CD4-positive, alpha-beta T cell (primary cell): ENCODE measurements around the gene RAB31. TPM values are rescaled to one million over a fixed set of nuclear protein-coding genes. Genes with fewer than 3 reads are reported as not detected.

ENCODE experiments used
- ATAC-seq: fragments of 200-7000 bp; cut with Tn5 transposase; one replicate; pipeline ENCODE4 v1.10.0; 2022; ENCODE audit warnings: mild to moderate bottlenecking; ENCODE audit not compliant: poor library complexity
- CTCF ChIA-PET: fragments of 350-600 bp; sonication (Branson Sonifier 250); formaldehyde crosslinking; loops from one replicate; lab custom pipeline; 2021; ENCODE audit warnings: antibody characterized with exemption, inconsistent platforms; lab: Charles Lee
- POLR2A ChIA-PET: fragments of 350-600 bp; sonication (Branson Sonifier 250); formaldehyde crosslinking; loops from one replicate; lab custom pipeline; 2021; ENCODE audit warnings: antibody characterized with exemption, inconsistent platforms; lab: Charles Lee
- DNase-seq, 14 experiments: peaks; one replicate each; pipeline ENCODE4 v3.0.0-alpha.2; 2013 to 2020; ENCODE audit warnings: mixed read lengths in 2 of 14
- H3K27ac ChIP-seq, 2 donors: one replicate each; pipeline versions ENCODE4 v1.5.1 to v1.7.0; 2013; ENCODE audit warnings: low read length in 2 of 2, low read depth in 1 of 2, mild to moderate bottlenecking in 1 of 2
- H3K27me3 ChIP-seq, 2 experiments: 1 replicate in 1 of 2; 2 replicates in 1 of 2; pipeline versions ENCODE4 v1.6.1 to v1.7.0; 2013; ENCODE audit warnings: low read length in 2 of 2, control low read depth in 1 of 2, mild to moderate bottlenecking in 1 of 2, moderate library complexity in 1 of 2; ENCODE audit not compliant: insufficient read depth in 2 of 2, control insufficient read depth in 1 of 2
- H3K36me3 ChIP-seq: one replicate; pipeline ENCODE4 v1.6.1; 2013; ENCODE audit warnings: low read length, control low read depth; ENCODE audit not compliant: insufficient read depth
- H3K4me1 ChIP-seq: one replicate; pipeline ENCODE4 v1.6.1; 2013; ENCODE audit warnings: low read length, control low read depth; ENCODE audit not compliant: insufficient read depth
- H3K4me3 ChIP-seq: one replicate; pipeline ENCODE4 v1.5.1; 2013; ENCODE audit warnings: mild to moderate bottlenecking, low read length, moderate library complexity
- H3K9me3 ChIP-seq, 2 experiments: 1 replicate in 1 of 2; 2 replicates in 1 of 2; pipeline versions ENCODE4 v1.6.1 to v1.7.0; 2013; ENCODE audit warnings: low read length in 2 of 2, mild to moderate bottlenecking in 2 of 2, control low read depth in 1 of 2, moderate library complexity in 1 of 2; ENCODE audit not compliant: control insufficient read depth in 1 of 2, insufficient read depth in 1 of 2
- H3K27ac Mint-ChIP-seq: one replicate; pipeline ENCODE4 v1.8.0; 2020; ENCODE audit warnings: mixed read lengths
- H3K27me3 Mint-ChIP-seq: one replicate; pipeline ENCODE4 v1.8.0; 2021; ENCODE audit warnings: mixed read lengths
- H3K36me3 Mint-ChIP-seq: one replicate; pipeline ENCODE4 v1.8.0; 2021; ENCODE audit warnings: low read depth, mixed read lengths
- H3K4me1 Mint-ChIP-seq: one replicate; pipeline ENCODE4 v1.8.0; 2021; ENCODE audit warnings: low read depth, mixed read lengths
- H3K4me3 Mint-ChIP-seq: one replicate; pipeline ENCODE4 v1.8.0; 2020; ENCODE audit warnings: mild to moderate bottlenecking, mixed read lengths
- H3K9me3 Mint-ChIP-seq: one replicate; pipeline ENCODE4 v1.8.0; 2020; ENCODE audit warnings: mixed read lengths
- CTCF ChIP-seq: fragments of 200-600 bp; IDR thresholded peaks from one replicate; pipeline ENCODE4 v1.8.0; 2022; ENCODE audit warnings: antibody characterized with exemption, mild to moderate bottlenecking
- intact Hi-C, 2 experiments: fragments of 100-400 bp; cut with DNase I in 1 of 2; cut with micrococcal nuclease in 1 of 2; formaldehyde crosslinking; loops; one replicate each; pipeline versions ENCODE4 v1.15.1 to v1.9.0; 2023 to 2025; cut with DNase I, micrococcal nuclease
- polyA plus RNA-seq, 2 donors: library from polyadenylated mRNA; unstranded; fragments of 120-200 nt; gene quantifications; one replicate each; pipeline ENCODE4 v1.2.1, GENCODE V29; 2013
- total RNA-seq, 174 experiments: library from RNA in 2 of 174; stranded (reverse) in 2 of 174; gene quantifications; one replicate each; pipeline ENCODE4 v1.2.3 and lab custom pipeline; 2021 to 2026

RAB31 gene, protein sequence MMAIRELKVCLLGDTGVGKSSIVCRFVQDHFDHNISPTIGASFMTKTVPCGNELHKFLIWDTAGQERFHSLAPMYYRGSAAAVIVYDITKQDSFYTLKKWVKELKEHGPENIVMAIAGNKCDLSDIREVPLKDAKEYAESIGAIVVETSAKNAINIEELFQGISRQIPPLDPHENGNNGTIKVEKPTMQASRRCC
- total RNA-seq, result 1 to 10 TPM; 1.1 to 1.3 TPM
- polyA plus RNA-seq (2013, experiment 1 of 2), result 10.2 TPM
- polyA plus RNA-seq (2013, experiment 2 of 2), result 5.4 TPM
- total RNA-seq (lab: John Stamatoyannopoulos, UW), result 0 to 26.3 (median 1.7) reads per million in 172 experiments

DNA sequence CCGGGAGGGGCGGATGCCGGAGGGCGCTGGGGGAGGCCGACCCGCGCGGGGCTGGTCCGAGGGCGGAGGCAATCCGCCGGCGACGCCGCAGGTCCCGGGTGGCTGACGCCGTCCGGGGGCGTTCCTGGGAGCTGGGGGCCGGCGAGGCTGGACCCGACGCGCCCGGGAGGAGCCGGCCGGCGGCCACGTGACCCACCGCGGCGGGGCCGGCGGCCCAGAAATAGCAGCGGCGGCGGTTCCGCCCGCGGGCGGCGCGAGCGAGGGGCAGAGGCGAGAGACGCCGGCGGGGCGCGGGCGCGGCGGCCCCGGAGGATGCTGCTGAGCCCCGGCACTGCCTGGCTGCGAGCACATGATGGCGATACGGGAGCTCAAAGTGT, at the start of gene RAB31:
TSS of gene RAB31 (plus strand) at position 245 of the 377 bp plus-strand sequence. CDS start at position 350, 105 bp downstream.
- ATAC-seq (no peak), DNase-seq (peak in 2 of 14 experiments; percentile 47 to 50)
- peaks cover 15% of the 10 kb centered on the region for H3K4me1 ChIP-seq
- no peaks in the 10 kb centered on the region for H3K9me3 ChIP-seq
- TF ChIP-seq CTCF, result no peak
- Mint-ChIP-seq H3K4me1 (peaks cover 15% of the 10 kb centered on the region), H3K36me3 (no peaks in the 10 kb centered on the region), H3K9me3 (no peaks in the 10 kb centered on the region), H3K27me3 (peaks cover 72% of the 10 kb centered on the region), H3K4me3 (peak within 1 kb of the TSS; percentile 67), H3K27ac (no peak within 1 kb of the TSS)
- H3K27me3 ChIP-seq, result peaks cover 37 to 78% of the 10 kb centered on the region in 2 experiments
- H3K36me3 ChIP-seq, result no peaks in the 10 kb centered on the region
- intact Hi-C loops, result no loop called here
- no peak within 1 kb of the TSS for H3K27ac ChIP-seq
- ChIA-PET CTCF (no interaction called here), POLR2A (no interaction called here)
- H3K4me3 ChIP-seq, result peak within 1 kb of the TSS; percentile 37

GRCh38 chr18:9659499-9660375, 48.4 kb upstream of the RAB31 start:
- no peaks in the 10 kb centered on the region for H3K27me3 Mint-ChIP-seq
- no peak for ATAC-seq
- TF ChIP-seq CTCF, result no peak
- H3K4me1 ChIP-seq, result no peaks in the 10 kb centered on the region
- POLR2A ChIA-PET, result no interaction called here
- no peak overlapping the region for H3K27ac ChIP-seq
- intact Hi-C loops, result no loop called here
- DNase-seq, result no peak
- H3K36me3 ChIP-seq, result no peaks in the 10 kb centered on the region
- no peaks in the 10 kb centered on the region for H3K9me3 ChIP-seq
- no peak overlapping the region for H3K27ac Mint-ChIP-seq
- no peaks in the 10 kb centered on the region for H3K36me3 Mint-ChIP-seq
- no peak overlapping the region for H3K4me3 ChIP-seq
- H3K9me3 Mint-ChIP-seq, result no peaks in the 10 kb centered on the region
- H3K4me1 Mint-ChIP-seq, result no peaks in the 10 kb centered on the region
- no peak overlapping the region for H3K4me3 Mint-ChIP-seq
- CTCF ChIA-PET, result no interaction called here
- no peaks in the 10 kb centered on the region for H3K27me3 ChIP-seq

GRCh38 chr18:9661564-9661963, 46.5 kb upstream of the RAB31 start:
- Mint-ChIP-seq H3K27ac (no peak overlapping the region), H3K27me3 (no peaks in the 10 kb centered on the region), H3K4me1 (no peaks in the 10 kb centered on the region), H3K36me3 (no peaks in the 10 kb centered on the region), H3K9me3 (no peaks in the 10 kb centered on the region), H3K4me3 (no peak overlapping the region)
- ChIA-PET POLR2A (no interaction called here), CTCF (interaction anchor here (1.4 kb wide), 1 partner anchor 49 kb away, joined by 4 read pairs; no protein-coding TSS in a partner anchor)
- H3K36me3 ChIP-seq, result no peaks in the 10 kb centered on the region
- H3K4me1 ChIP-seq, result no peaks in the 10 kb centered on the region
- no peaks in the 10 kb centered on the region for H3K27me3 ChIP-seq
- H3K27ac ChIP-seq, result no peak overlapping the region
- H3K4me3 ChIP-seq, result no peak overlapping the region
- ATAC-seq, result no peak
- peak in 1 of 14 experiments; percentile 9 for DNase-seq
- TF ChIP-seq CTCF, result no peak
- no peaks in the 10 kb centered on the region for H3K9me3 ChIP-seq
- intact Hi-C loops, result no loop called here
